HL-60 (cell line): ENCODE data around the gene AZU1.

Experiments
- DNase-seq, 2 experiments: peaks; one replicate each; pipeline ENCODE4 v3.0.0-alpha.2; 2010 to 2020; ENCODE audit warnings: low read depth in 1 of 2, low spot score in 1 of 2
- H3K27ac ChIP-seq: fragments of 250-450 bp; sonication (Bioruptor Pico); replicated peaks from 2 replicates; pipeline ENCODE4 v1.5.1; 2020; ENCODE audit warnings: mild to moderate bottlenecking, moderate library complexity
- H3K27me3 ChIP-seq: fragments of 250-450 bp; sonication (Bioruptor Pico); 2 replicates; pipeline ENCODE4 v1.5.1; 2021; ENCODE audit warnings: mild to moderate bottlenecking, moderate library complexity; ENCODE audit not compliant: insufficient read depth, poor library complexity, severe bottlenecking
- H3K4me3 ChIP-seq: replicated peaks from 2 replicates; pipeline ENCODE4 v1.5.1; 2011; ENCODE audit warnings: mild to moderate bottlenecking, control low read depth, low read length; ENCODE audit not compliant: insufficient read depth
- GABPA ChIP-seq: IDR thresholded peaks from 2 replicates; pipeline ENCODE4 v1.6.1; 2012; ENCODE audit warnings: low read depth
- POLR2AphosphoS5 ChIP-seq: IDR thresholded peaks from 2 replicates; pipeline ENCODE4 v1.6.1; 2012; ENCODE audit warnings: low read depth
- SPI1 ChIP-seq: IDR thresholded peaks from 2 replicates; pipeline ENCODE4 v1.6.1; 2012; ENCODE audit warnings: low read depth, mild to moderate bottlenecking, borderline replicate concordance
- TF ChIP-seq, protein P1 (sequence below): IDR thresholded peaks from one replicate; pipeline ENCODE4 v1.5.1; 2011; ENCODE audit warnings: low read length, control low read depth, inconsistent platforms; ENCODE audit not compliant: insufficient read depth
- TF ChIP-seq, protein P2 (sequence below): IDR thresholded peaks from 2 replicates; pipeline ENCODE4 v1.6.1; 2012; ENCODE audit warnings: low read depth; ENCODE audit not compliant: insufficient replicate concordance

The AZU1 gene

DNA sequence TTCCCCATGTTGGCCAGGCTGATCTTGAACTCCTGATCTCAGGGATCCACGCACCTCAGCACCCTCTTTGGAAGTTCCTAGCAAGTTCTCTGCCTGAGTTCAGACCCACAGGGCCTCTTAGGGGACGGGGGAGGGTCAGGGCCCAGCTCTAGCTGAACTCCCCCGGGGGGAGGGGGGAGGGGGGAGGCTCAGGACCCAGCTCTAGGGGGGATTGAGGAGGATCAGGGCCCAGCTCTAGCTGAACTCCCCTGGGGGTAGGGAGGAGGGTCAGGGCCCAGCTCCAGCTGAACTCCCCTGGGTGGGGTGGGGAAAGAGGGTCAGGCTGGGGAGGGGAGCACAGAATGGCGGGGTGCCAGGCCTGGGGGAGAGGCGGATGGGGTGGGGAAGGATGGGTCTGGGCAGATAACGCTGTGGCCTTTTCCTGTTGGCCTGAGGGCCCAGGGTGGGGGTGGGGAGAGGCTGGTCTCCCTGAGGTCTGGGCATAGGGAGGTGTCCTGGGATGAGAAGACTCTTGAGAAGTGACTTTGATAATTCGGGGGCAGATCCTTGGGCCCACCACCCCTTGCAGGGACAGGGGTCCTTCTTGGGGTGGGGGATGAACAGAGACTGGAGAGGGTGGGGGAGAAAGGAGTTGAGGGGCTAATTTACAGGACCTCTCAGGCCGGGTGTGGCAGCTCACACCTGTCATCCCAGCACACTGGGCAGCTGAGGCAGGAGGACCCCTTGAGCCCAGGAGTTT lies 35.9 kb upstream of the AZU1 start:
- Histone ChIP-seq H3K4me3 (no peak overlapping the region), H3K27ac (no peak overlapping the region), H3K27me3 (no peaks in the 10 kb centered on the region)
- no peak for DNase-seq
- TF ChIP-seq, protein P1, sequence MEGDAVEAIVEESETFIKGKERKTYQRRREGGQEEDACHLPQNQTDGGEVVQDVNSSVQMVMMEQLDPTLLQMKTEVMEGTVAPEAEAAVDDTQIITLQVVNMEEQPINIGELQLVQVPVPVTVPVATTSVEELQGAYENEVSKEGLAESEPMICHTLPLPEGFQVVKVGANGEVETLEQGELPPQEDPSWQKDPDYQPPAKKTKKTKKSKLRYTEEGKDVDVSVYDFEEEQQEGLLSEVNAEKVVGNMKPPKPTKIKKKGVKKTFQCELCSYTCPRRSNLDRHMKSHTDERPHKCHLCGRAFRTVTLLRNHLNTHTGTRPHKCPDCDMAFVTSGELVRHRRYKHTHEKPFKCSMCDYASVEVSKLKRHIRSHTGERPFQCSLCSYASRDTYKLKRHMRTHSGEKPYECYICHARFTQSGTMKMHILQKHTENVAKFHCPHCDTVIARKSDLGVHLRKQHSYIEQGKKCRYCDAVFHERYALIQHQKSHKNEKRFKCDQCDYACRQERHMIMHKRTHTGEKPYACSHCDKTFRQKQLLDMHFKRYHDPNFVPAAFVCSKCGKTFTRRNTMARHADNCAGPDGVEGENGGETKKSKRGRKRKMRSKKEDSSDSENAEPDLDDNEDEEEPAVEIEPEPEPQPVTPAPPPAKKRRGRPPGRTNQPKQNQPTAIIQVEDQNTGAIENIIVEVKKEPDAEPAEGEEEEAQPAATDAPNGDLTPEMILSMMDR, result no peak
- TF ChIP-seq, protein P2, sequence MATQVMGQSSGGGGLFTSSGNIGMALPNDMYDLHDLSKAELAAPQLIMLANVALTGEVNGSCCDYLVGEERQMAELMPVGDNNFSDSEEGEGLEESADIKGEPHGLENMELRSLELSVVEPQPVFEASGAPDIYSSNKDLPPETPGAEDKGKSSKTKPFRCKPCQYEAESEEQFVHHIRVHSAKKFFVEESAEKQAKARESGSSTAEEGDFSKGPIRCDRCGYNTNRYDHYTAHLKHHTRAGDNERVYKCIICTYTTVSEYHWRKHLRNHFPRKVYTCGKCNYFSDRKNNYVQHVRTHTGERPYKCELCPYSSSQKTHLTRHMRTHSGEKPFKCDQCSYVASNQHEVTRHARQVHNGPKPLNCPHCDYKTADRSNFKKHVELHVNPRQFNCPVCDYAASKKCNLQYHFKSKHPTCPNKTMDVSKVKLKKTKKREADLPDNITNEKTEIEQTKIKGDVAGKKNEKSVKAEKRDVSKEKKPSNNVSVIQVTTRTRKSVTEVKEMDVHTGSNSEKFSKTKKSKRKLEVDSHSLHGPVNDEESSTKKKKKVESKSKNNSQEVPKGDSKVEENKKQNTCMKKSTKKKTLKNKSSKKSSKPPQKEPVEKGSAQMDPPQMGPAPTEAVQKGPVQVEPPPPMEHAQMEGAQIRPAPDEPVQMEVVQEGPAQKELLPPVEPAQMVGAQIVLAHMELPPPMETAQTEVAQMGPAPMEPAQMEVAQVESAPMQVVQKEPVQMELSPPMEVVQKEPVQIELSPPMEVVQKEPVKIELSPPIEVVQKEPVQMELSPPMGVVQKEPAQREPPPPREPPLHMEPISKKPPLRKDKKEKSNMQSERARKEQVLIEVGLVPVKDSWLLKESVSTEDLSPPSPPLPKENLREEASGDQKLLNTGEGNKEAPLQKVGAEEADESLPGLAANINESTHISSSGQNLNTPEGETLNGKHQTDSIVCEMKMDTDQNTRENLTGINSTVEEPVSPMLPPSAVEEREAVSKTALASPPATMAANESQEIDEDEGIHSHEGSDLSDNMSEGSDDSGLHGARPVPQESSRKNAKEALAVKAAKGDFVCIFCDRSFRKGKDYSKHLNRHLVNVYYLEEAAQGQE, result no peak
- TF ChIP-seq SPI1 (no peak), GABPA (no peak), POLR2AphosphoS5 (no peak)

DNA sequence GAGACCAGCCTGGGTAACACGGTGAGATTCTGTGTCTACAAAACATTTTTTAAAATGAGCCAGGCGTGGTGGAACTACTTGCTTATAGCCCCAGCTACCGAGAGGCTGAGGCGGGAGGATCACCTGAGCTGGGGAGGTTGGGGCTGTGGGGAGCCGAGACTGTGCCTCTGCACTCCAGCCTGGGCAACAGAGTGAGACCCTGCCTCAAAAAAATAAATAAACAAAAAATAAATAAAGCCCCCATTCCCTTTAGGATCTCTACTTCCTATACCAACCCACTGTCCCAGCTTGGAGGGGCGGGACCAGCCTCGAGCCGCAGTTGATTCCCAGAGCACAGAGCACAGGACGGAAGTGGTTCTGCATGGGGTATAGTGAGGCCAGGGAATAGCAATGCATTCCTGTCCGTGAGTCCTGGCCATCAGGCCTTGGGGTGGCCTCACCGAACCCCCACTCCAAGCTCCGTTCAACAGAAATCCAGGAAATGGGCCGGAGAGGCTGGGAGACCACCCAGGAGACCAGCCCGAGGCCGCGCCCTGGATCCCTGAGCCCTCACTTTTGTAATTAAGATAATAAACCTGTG lies 35.2 kb upstream of the AZU1 start:
- H3K27me3 ChIP-seq, result no peaks in the 10 kb centered on the region
- DNase-seq, result no peak
- H3K4me3 ChIP-seq, result no peak overlapping the region
- TF ChIP-seq POLR2AphosphoS5, result no peak
- TF ChIP-seq GABPA, result no peak
- TF ChIP-seq, protein P1, result no peak
- TF ChIP-seq SPI1, result no peak
- TF ChIP-seq, protein P2, result no peak
- H3K27ac ChIP-seq, result no peak overlapping the region

DNA sequence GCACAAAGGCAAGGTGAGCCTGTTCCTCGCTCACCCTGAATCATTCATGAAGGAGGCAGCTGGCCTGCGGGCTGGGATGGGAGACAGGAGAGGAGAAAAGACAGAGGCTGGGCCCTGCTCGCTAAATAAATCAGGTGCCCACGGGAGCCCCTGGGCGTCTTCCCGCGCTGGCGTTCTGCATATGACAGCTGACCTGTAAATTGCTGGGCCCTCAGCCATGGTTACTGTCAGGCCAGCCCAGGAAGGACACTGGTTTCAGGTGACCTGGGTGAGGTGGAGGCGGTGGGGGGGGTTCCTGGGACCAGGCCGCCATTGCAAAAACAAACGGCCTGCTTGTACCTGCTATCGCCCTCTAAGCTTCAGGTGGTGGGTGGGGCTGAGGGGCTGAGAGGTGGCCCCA lies 33.8 kb upstream of the AZU1 start:
- no peak for DNase-seq
- H3K27me3 ChIP-seq, result no peaks in the 10 kb centered on the region
- H3K27ac ChIP-seq, result no peak overlapping the region
- TF ChIP-seq SPI1 (no peak), POLR2AphosphoS5 (no peak), GABPA (no peak)
- TF ChIP-seq, protein P2, result no peak
- TF ChIP-seq, protein P1, result no peak
- H3K4me3 ChIP-seq, result no peak overlapping the region
